ENCODE measurements around the gene PXMP4.

DNA sequence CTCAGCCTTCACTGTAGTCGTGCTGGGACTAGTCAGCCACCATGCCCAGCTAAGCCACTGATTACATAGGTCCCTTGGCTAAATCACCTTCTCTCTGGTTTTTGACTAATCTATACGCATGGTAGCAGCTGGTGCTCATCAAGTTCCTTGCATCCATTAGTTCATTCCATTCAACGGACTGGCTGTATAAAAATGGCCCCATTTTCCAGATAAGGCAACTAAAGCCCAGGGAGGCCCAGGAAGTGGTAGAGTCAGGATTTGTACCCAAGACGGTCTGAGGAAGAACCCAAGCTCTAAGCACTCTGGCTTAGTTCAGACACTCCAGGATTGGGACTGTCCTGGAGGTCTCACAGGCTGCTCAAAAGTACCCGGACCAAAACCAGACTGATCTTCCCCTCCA, 38.8 kb downstream of the PXMP4 start:
- TF ChIP-seq, protein P1, sequence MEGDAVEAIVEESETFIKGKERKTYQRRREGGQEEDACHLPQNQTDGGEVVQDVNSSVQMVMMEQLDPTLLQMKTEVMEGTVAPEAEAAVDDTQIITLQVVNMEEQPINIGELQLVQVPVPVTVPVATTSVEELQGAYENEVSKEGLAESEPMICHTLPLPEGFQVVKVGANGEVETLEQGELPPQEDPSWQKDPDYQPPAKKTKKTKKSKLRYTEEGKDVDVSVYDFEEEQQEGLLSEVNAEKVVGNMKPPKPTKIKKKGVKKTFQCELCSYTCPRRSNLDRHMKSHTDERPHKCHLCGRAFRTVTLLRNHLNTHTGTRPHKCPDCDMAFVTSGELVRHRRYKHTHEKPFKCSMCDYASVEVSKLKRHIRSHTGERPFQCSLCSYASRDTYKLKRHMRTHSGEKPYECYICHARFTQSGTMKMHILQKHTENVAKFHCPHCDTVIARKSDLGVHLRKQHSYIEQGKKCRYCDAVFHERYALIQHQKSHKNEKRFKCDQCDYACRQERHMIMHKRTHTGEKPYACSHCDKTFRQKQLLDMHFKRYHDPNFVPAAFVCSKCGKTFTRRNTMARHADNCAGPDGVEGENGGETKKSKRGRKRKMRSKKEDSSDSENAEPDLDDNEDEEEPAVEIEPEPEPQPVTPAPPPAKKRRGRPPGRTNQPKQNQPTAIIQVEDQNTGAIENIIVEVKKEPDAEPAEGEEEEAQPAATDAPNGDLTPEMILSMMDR (IDR thresholded peaks at IDR 0.05): no peak
- TF ChIP-seq POLR2A (IDR thresholded peaks at IDR 0.05) (no peak), EP300 (IDR thresholded peaks at IDR 0.05) (no peak)

Data from gastroesophageal sphincter (tissue), 3 donors.